Right lobe of liver (tissue), 4 donors: ENCODE measurements around the gene DNAJC21.

Experiments used
- POLR2A ChIP-seq: fragments of 450-650 bp; IDR thresholded peaks from one replicate; pipeline ENCODE4 v1.6.1; 2017; ENCODE audit warnings: antibody characterized with exemption, mild to moderate bottlenecking
- TF ChIP-seq, protein P1 (sequence below), 4 donors: fragments of 200-600 bp in 3 of 4; fragments of 450-650 bp in 1 of 4; IDR thresholded peaks; one replicate each; pipeline versions ENCODE4 v1.5.1 to v1.8.0; 2016 to 2022; ENCODE audit warnings: antibody characterized with exemption in 4 of 4, mild to moderate bottlenecking in 2 of 4
- donor health status: DM: no; HTN: no; CAD: no.
- donor health status: DM: no; HTN: no; CAD: no.
- donor health status: DM: no; HTN: yes; CAD: no.

DNA sequence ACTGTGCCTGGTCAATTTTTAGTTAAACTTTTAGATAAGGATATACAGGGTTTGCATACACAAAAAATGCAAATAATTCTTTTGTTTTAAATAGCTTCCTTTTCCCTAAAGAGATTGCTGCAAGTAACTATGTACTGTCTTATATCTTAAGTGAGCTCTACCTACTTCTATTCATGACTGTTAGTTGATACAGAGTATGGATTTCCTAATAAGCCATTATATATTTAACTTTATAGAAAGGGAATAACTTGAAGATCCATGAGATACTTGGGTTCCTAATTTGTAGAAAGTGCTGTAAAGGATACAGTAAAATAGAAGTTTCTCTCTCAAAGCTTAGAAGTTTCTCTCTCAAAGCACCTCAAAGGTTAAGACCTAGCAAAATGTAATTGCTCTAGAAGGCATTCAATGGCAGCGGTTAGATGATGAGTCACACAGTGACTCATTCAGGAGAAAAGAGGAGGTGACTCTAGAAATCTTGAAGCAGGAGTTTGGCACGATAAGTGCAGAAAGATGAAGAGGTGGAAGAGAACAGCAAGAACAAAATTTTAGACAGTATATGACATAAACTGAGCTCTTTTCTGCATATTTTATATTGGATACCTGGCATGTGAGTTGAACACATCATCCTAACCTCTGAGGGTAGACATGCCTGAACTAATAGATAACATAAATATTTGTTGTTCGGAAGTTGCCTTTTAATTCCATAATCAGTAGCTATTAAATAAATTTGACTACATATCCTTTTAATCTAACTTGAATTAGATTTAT, 5.5 kb upstream of the DNAJC21 start:
- TF ChIP-seq, protein P1, sequence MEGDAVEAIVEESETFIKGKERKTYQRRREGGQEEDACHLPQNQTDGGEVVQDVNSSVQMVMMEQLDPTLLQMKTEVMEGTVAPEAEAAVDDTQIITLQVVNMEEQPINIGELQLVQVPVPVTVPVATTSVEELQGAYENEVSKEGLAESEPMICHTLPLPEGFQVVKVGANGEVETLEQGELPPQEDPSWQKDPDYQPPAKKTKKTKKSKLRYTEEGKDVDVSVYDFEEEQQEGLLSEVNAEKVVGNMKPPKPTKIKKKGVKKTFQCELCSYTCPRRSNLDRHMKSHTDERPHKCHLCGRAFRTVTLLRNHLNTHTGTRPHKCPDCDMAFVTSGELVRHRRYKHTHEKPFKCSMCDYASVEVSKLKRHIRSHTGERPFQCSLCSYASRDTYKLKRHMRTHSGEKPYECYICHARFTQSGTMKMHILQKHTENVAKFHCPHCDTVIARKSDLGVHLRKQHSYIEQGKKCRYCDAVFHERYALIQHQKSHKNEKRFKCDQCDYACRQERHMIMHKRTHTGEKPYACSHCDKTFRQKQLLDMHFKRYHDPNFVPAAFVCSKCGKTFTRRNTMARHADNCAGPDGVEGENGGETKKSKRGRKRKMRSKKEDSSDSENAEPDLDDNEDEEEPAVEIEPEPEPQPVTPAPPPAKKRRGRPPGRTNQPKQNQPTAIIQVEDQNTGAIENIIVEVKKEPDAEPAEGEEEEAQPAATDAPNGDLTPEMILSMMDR (IDR thresholded peaks at IDR 0.05), result no peak
- no peak for TF ChIP-seq POLR2A
